ENCODE results near the gene KIF18B.

GRCh38 chr17:44941712-44942331, 5.8 kb downstream of the KIF18B start:
- TF ChIP-seq POLR2AphosphoS5 (IDR thresholded peaks at IDR 0.05; ENCODE audit: insufficient read depth in 1 of 2, low read depth in 1 of 2) (no peak), POLR2A (IDR thresholded peaks at IDR 0.05) (no peak)
- TF ChIP-seq, protein P1, sequence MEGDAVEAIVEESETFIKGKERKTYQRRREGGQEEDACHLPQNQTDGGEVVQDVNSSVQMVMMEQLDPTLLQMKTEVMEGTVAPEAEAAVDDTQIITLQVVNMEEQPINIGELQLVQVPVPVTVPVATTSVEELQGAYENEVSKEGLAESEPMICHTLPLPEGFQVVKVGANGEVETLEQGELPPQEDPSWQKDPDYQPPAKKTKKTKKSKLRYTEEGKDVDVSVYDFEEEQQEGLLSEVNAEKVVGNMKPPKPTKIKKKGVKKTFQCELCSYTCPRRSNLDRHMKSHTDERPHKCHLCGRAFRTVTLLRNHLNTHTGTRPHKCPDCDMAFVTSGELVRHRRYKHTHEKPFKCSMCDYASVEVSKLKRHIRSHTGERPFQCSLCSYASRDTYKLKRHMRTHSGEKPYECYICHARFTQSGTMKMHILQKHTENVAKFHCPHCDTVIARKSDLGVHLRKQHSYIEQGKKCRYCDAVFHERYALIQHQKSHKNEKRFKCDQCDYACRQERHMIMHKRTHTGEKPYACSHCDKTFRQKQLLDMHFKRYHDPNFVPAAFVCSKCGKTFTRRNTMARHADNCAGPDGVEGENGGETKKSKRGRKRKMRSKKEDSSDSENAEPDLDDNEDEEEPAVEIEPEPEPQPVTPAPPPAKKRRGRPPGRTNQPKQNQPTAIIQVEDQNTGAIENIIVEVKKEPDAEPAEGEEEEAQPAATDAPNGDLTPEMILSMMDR (IDR thresholded peaks at IDR 0.05) = no peak
